H9 (cell line): ENCODE measurements around the gene SMARCD3. TPM values are rescaled to one million over a fixed set of nuclear protein-coding genes. Genes with fewer than 3 reads are reported as not detected.

Source experiments
- DNase-seq: peaks from one replicate; pipeline ENCODE4 v3.0.0-alpha.2; 2017
- H2AFZ ChIP-seq: one replicate; pipeline ENCODE4 v1.6.1; 2013; ENCODE audit warnings: mild to moderate bottlenecking, low read length, control low read depth, moderate library complexity
- H2AK5ac ChIP-seq: 2 replicates; pipeline ENCODE4 v1.6.1; 2013; ENCODE audit warnings: low read length, control low read depth, mixed read lengths; ENCODE audit not compliant: insufficient read length
- H2BK120ac ChIP-seq: one replicate; pipeline ENCODE4 v1.6.1; 2013; ENCODE audit warnings: low read depth, mild to moderate bottlenecking, low read length, control low read depth, inconsistent platforms; ENCODE audit not compliant: poor library complexity, severe bottlenecking
- H2BK12ac ChIP-seq: 2 replicates; pipeline ENCODE4 v1.6.1; 2013; ENCODE audit warnings: low read length, control low read depth, mixed read lengths, low read depth; ENCODE audit not compliant: insufficient read length
- H2BK15ac ChIP-seq: 2 replicates; pipeline ENCODE4 v1.6.1; 2013; ENCODE audit warnings: low read depth, low read length, control low read depth
- H2BK20ac ChIP-seq: one replicate; pipeline ENCODE4 v1.6.1; 2013; ENCODE audit warnings: low read depth, mild to moderate bottlenecking, low read length, control low read depth, inconsistent platforms; ENCODE audit not compliant: poor library complexity, severe bottlenecking
- H2BK5ac ChIP-seq: 2 replicates; pipeline ENCODE4 v1.6.1; 2013; ENCODE audit warnings: low read length, control low read depth, mixed read lengths; ENCODE audit not compliant: insufficient read length
- H3K14ac ChIP-seq: 2 replicates; pipeline ENCODE4 v1.6.1; 2013; ENCODE audit warnings: low read length, control low read depth; ENCODE audit not compliant: insufficient read depth
- H3K18ac ChIP-seq: 2 replicates; pipeline ENCODE4 v1.6.1; 2013; ENCODE audit warnings: low read depth, mild to moderate bottlenecking, mixed read lengths, low read length, control low read depth; ENCODE audit not compliant: insufficient read length
- H3K23ac ChIP-seq: 2 replicates; pipeline ENCODE4 v1.6.1; 2013; ENCODE audit warnings: low read length, control low read depth, mixed read lengths, low read depth; ENCODE audit not compliant: insufficient read length
- H3K23me2 ChIP-seq: 2 replicates; pipeline ENCODE4 v1.6.1; 2013; ENCODE audit warnings: low read depth, mild to moderate bottlenecking, mixed read lengths, low read length, control low read depth; ENCODE audit not compliant: insufficient read length, poor library complexity, severe bottlenecking
- H3K27ac ChIP-seq: 2 replicates; pipeline ENCODE4 v1.5.1; 2013; ENCODE audit warnings: low read length, control low read depth, mixed read lengths, low read depth; ENCODE audit not compliant: insufficient read length
- H3K27me3 ChIP-seq: 2 replicates; pipeline ENCODE4 v1.6.1; 2013; ENCODE audit warnings: low read length, control low read depth, inconsistent platforms; ENCODE audit not compliant: insufficient read depth
- H3K4ac ChIP-seq: 2 replicates; pipeline ENCODE4 v1.6.1; 2013; ENCODE audit warnings: low read depth, mild to moderate bottlenecking, control low read depth, inconsistent platforms, low read length, moderate library complexity
- H3K4me1 ChIP-seq: 2 replicates; pipeline ENCODE4 v1.6.1; 2013; ENCODE audit warnings: low read length, control low read depth, inconsistent platforms; ENCODE audit not compliant: insufficient read depth
- H3K4me2 ChIP-seq: 2 replicates; pipeline ENCODE4 v1.6.1; 2013; ENCODE audit warnings: low read length, control low read depth, mixed read lengths; ENCODE audit not compliant: insufficient read length, insufficient read depth
- H3K56ac ChIP-seq: 2 replicates; pipeline ENCODE4 v1.6.1; 2013; ENCODE audit warnings: low read depth, mild to moderate bottlenecking, mixed read lengths, low read length, control low read depth; ENCODE audit not compliant: insufficient read length
- H3K79me1 ChIP-seq: 2 replicates; pipeline ENCODE4 v1.6.1; 2013; ENCODE audit warnings: low read depth, mild to moderate bottlenecking, moderate library complexity, low read length, control low read depth, inconsistent platforms; ENCODE audit not compliant: insufficient read depth, poor library complexity, severe bottlenecking
- H3K79me2 ChIP-seq: 2 replicates; pipeline ENCODE4 v1.6.1; 2013; ENCODE audit warnings: low read length, control low read depth, inconsistent platforms; ENCODE audit not compliant: insufficient read depth
- H3K9ac ChIP-seq: 2 replicates; pipeline ENCODE4 v1.6.1; 2013; ENCODE audit warnings: low read length, control low read depth, mixed read lengths; ENCODE audit not compliant: insufficient read length; ENCODE audit errors: extremely low read depth
- H3K9me3 ChIP-seq: one replicate; pipeline ENCODE4 v1.6.1; 2013; ENCODE audit warnings: low read depth, low read length, inconsistent platforms; ENCODE audit not compliant: control insufficient read depth
- H3T11ph ChIP-seq: one replicate; pipeline ENCODE4 v1.6.1; 2013; ENCODE audit warnings: mild to moderate bottlenecking, low read length, control low read depth, inconsistent platforms
- H4K20me1 ChIP-seq: one replicate; pipeline ENCODE4 v1.6.1; 2013; ENCODE audit not compliant: control insufficient read depth, insufficient read length, insufficient read depth
- H4K5ac ChIP-seq: 2 replicates; pipeline ENCODE4 v1.6.1; 2013; ENCODE audit warnings: low read depth, mild to moderate bottlenecking, mixed read lengths, low read length, control low read depth; ENCODE audit not compliant: insufficient read length
- H4K8ac ChIP-seq: replicated peaks from 2 replicates; pipeline ENCODE4 v1.6.1; 2013; ENCODE audit warnings: low read length, control low read depth, mixed read lengths, low read depth; ENCODE audit not compliant: insufficient read length
- H4K91ac ChIP-seq: 2 replicates; pipeline ENCODE4 v1.6.1; 2013; ENCODE audit warnings: low read depth, mild to moderate bottlenecking, moderate library complexity, mixed read lengths, low read length, control low read depth; ENCODE audit not compliant: insufficient read length
- H3K27ac Mint-ChIP-seq, 3 experiments: 2 replicates in 2 of 3; 3 replicates in 1 of 3; pipeline ENCODE4 v1.8.0; 2020 to 2021; ENCODE audit warnings: mixed read lengths in 3 of 3, mild to moderate bottlenecking in 1 of 3, moderate library complexity in 1 of 3
- H3K27me3 Mint-ChIP-seq: 2 replicates; pipeline ENCODE4 v1.8.0; 2021; ENCODE audit warnings: low read depth, mild to moderate bottlenecking, moderate library complexity, mixed read lengths
- H3K36me3 Mint-ChIP-seq, 3 experiments: 2 replicates in 2 of 3; 3 replicates in 1 of 3; pipeline ENCODE4 v1.8.0; 2020 to 2021; ENCODE audit warnings: low read depth in 3 of 3, mixed read lengths in 3 of 3; ENCODE audit not compliant: insufficient read depth in 1 of 3
- H3K4me1 Mint-ChIP-seq, 2 experiments: 2 replicates each; pipeline ENCODE4 v1.8.0; 2020; ENCODE audit warnings: mixed read lengths in 2 of 2
- H3K4me3 Mint-ChIP-seq, 2 experiments: 2 replicates in 1 of 2; 3 replicates in 1 of 2; pipeline ENCODE4 v1.8.0; 2020 to 2021; ENCODE audit warnings: mild to moderate bottlenecking in 2 of 2, mixed read lengths in 2 of 2, moderate library complexity in 1 of 2
- H3K9me3 Mint-ChIP-seq, 2 experiments: 2 replicates in 1 of 2; 3 replicates in 1 of 2; pipeline ENCODE4 v1.8.0; 2020; ENCODE audit warnings: mild to moderate bottlenecking in 2 of 2, mixed read lengths in 2 of 2, moderate library complexity in 1 of 2
- WGBS: extraction: QIAGEN DNeasy Blood & Tissue Kit; methylation state at CpG from one replicate; pipeline ENCODE4 v1.1.7; 2013; ENCODE audit warnings: missing lambda C conversion rate, low lambda C conversion rate, mixed read lengths; ENCODE audit not compliant: insufficient read length; ENCODE audit errors: extremely low coverage; 5-methylcytosine and 5-hydroxymethylcytosine counted together
- total RNA-seq: library from RNA; stranded (reverse); gene quantifications from 2 replicates; pipeline ENCODE4 v1.2.1, GENCODE V29; 2021
- TF ChIP-seq, protein P1 (sequence below): fragments of 200-600 bp; sonication (generic); conservative IDR thresholded peaks from 3 replicates; pipeline ENCODE4 v1.8.0; 2021; ENCODE audit warnings: antibody characterized with exemption, mild to moderate bottlenecking

Gene SMARCD3
- total RNA-seq, 1 experiment from 2014 or later = 5.0 TPM

DNA sequence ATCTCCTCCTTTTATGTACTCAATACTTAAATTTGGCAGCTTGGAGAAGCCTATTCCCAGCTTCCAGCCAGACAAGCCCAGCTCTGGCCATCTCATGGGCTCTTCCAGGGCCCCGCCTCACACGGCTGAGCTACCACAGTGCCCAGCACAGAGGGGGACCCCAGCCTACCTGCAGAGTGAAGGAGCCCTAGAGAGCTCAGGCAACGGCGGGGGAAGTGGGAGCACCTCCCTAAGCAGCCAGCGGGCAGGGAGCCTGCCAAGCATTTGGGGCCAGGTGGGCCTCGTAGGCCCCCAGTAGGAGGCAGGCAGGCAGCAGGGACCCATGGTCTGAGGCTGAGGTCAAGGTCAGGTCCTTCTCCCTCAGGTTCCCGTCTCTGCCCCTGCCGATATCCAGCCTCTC, 29.1 kb upstream of the SMARCD3 start:
- TF ChIP-seq, protein P1, sequence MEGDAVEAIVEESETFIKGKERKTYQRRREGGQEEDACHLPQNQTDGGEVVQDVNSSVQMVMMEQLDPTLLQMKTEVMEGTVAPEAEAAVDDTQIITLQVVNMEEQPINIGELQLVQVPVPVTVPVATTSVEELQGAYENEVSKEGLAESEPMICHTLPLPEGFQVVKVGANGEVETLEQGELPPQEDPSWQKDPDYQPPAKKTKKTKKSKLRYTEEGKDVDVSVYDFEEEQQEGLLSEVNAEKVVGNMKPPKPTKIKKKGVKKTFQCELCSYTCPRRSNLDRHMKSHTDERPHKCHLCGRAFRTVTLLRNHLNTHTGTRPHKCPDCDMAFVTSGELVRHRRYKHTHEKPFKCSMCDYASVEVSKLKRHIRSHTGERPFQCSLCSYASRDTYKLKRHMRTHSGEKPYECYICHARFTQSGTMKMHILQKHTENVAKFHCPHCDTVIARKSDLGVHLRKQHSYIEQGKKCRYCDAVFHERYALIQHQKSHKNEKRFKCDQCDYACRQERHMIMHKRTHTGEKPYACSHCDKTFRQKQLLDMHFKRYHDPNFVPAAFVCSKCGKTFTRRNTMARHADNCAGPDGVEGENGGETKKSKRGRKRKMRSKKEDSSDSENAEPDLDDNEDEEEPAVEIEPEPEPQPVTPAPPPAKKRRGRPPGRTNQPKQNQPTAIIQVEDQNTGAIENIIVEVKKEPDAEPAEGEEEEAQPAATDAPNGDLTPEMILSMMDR = no peak

More for the DNA sequence above, 29.1 kb upstream of the SMARCD3 start:
- Mint-ChIP-seq H3K27me3 (peaks cover 74% of the 10 kb centered on the region), H3K9me3 (no peaks in the 10 kb centered on the region; a peak in 1 of 5 replicates), H3K27ac (no peak overlapping the region), H3K36me3 (no peaks in the 10 kb centered on the region; a peak in 1 of 7 replicates), H3K4me3 (peak overlapping the region; percentile 39 to 75; a peak in 4 of 5 replicates), H3K4me1 (peaks cover 14 to 29% of the 10 kb centered on the region in 2 experiments)
- Histone ChIP-seq H3K9me3 (no peaks in the 10 kb centered on the region), H3K14ac (no peak overlapping the region), H3K79me2 (no peaks in the 10 kb centered on the region), H3K9ac (no peak overlapping the region), H2BK12ac (no peak overlapping the region), H4K5ac (no peak overlapping the region), H3T11ph (no peak overlapping the region), H3K4me1 (no peaks in the 10 kb centered on the region), H3K23me2 (no peaks in the 10 kb centered on the region), H3K23ac (no peak overlapping the region), H2AFZ (no peak overlapping the region), H4K91ac (no peak overlapping the region), H3K27ac (no peak overlapping the region), H4K20me1 (no peaks in the 10 kb centered on the region), H3K27me3 (no peaks in the 10 kb centered on the region; the same call in 1 of the 2 replicates), H4K8ac (no peak overlapping the region), H2BK120ac (no peak overlapping the region), H2BK5ac (no peak overlapping the region), H3K18ac (no peak overlapping the region), H3K4ac (no peak overlapping the region), H2AK5ac (no peak overlapping the region), H2BK20ac (no peak overlapping the region), H3K4me2 (no peak overlapping the region), H3K56ac (no peak overlapping the region), H3K79me1 (no peaks in the 10 kb centered on the region), H2BK15ac (no peak overlapping the region)
- WGBS = no CpG with 5 or more reads among the region's 8 CpGs
- no peak for DNase-seq
